GM21576 (cell line): ENCODE measurements around the gene AGAP1.

Experiments
- ATAC-seq: cut with Tn5 transposase; IDR thresholded peaks from one replicate; pipeline ENCODE4 v1.9.1; 2021; ENCODE audit warnings: mild to moderate bottlenecking, moderate library complexity; ENCODE audit not compliant: unreplicated experiment

AGAP1 gene

DNA sequence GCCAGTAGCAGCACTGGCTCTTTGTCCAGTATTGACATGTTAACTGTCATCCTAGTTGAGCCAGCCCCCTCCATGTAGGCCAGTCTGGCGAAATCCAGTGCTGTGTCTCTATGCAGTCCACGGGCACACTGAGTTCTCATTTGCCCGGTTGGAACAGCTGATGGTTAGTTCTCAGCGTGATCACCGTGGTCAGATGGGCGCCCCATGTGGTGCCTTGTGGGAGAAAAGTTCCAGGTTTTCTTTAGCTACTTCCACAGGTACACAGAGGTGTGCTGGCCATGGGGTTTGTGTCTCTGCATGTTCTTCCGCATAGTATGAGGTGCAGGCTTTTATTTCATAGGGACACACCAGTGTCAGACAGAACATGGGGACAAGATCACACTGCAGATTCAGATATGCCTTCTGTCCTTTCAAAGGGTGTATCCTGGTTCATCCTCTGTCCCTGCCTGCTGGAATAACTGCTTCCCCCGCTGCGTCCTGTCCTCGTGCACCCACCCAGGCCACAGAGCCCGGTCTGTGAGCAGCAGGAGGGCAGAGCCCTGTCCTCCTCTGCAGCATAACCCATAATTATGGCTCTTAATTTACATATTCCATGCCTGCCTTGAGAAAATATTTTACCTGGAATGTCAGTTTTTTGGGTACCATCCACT is 340.3 kb downstream of the AGAP1 start:
- ATAC-seq = no peak

DNA sequence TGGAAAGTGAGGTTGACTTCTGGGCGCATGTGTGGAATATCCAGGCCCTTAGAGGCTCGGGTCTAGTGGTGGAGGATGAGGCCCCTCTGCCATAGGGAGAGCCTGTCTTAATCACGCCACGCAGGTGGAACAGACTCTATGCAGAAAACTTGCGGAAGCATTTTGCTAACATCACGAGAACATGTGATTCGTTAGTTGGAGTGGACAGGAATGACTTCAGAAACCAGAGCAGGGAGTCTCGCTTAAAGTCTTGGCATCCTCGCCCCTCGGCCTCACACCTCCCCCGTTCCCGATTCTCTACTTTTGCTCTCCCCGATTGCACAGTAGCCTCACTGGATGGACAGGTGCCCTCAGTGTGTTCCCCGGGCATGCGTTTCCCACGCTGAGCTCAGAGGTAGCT is 340.9 kb downstream of the AGAP1 start:
- no peak for ATAC-seq

DNA sequence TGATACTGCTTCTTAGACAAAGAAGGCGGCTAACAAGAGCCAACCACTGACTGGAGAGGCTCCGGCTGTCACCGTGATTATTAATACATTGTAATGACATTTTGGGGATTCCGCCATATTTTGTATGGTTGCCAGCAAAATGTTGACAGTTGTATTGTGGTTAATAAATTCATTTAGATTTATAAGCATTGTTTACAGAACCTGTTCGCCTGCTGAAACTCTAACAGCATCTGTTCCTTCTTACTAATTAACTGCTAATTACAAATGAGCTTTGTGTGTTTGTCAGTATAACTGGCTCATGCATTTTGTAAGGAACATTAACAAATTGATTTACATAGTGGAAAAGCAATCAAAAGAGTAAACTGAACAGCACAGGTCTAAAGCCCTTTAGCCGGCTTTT is 342.0 kb downstream of the AGAP1 start:
- no peak for ATAC-seq

DNA sequence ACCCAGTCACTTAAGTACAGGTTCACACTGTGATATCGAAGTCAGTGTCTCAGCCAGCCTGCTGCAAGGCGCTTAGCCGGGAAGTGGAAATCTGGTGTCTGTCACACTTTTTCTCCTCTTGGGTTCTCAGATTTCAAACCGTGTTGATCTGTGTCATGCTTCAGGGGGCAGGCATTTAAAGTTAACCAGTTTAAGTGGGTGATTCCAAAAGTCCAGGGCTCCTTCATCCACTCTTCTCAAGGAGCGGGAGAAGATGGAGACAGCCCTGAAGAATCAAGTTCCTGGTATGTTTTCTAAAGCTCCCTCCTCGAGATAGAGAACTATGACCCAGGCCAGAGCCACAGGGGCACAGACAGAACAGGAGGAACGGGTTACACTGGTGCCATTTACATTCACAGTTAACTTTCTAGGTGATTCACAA is 342.7 kb downstream of the AGAP1 start:
- ATAC-seq = no peak

DNA sequence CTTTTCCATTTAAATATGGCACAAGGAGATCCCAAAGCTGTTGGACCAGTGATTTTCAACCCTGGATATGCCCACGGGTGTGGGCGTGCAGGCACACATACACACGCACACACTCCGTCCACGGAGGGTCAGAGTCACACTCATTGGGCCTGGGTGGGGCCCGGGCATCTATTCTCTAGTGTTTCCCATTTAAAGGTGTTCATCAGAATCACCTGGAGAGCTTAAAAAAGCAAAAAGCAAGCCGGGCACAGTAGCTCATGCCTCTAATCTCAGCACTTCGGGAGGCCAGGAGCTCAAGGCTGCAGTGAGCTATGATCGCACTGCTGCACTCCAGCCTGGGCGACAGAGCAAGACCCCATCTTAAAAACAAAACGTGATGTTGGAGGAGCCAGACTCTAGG is 345.4 kb downstream of the AGAP1 start:
- ATAC-seq = no peak

DNA sequence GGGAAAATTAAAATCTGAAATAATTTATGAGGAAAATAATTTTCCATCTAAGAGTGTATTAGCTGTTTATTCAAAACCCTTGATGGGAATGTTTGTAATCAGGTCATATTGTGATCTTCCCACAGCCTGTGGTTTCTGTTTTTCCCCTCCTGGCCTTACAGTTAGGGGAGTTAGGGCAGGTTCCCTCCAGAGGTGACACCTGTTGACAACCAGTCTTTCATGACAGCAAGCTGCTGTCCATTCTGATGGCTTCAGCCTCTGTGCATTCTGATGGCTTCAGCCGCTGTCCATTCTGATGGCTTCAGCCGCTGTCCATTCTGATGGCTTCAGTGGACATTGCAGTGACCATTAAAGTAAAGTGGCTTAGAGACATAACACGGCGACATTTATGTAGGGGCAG is 346.1 kb downstream of the AGAP1 start:
- no peak for ATAC-seq

DNA sequence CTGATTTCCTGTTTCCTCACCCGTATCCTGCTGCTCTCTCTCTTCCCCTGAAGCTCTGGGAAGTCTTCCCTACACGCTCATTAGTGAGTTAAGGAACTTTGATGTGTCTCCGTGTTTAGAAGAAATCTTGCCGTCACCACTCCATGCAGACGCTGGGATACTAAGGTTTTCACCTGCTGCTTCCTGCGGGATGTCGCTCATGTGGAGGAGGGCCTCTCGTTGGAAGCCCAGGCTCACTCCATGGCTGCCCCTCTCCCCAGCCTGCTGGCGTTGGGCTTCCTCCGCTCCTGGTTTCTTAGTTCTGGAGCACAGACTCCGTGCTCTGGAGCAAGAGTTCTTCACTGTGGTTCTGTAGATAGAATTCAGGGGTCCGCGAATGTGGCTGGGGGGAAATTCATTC is 348.0 kb downstream of the AGAP1 start:
- no peak for ATAC-seq

DNA sequence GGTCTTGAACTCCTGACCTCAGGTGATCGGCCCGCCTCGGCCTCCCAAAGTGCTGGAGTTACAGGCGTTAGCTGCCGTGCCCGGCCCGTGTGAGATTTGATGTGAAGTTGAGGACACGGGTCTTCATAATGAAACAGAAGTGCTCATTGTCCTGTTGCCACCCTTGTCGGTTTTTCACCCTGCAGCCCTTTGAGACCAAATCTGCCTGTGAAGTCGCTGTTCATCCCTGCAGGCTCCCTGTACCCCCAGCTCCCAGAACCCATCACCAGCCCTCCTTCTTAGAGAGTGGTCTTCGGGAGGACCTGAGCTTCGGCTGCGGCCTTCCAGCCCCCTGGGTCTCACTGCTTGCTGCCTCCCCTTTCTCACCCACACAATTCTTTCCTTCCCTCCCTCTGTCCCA is 349.1 kb downstream of the AGAP1 start:
- no peak for ATAC-seq

DNA sequence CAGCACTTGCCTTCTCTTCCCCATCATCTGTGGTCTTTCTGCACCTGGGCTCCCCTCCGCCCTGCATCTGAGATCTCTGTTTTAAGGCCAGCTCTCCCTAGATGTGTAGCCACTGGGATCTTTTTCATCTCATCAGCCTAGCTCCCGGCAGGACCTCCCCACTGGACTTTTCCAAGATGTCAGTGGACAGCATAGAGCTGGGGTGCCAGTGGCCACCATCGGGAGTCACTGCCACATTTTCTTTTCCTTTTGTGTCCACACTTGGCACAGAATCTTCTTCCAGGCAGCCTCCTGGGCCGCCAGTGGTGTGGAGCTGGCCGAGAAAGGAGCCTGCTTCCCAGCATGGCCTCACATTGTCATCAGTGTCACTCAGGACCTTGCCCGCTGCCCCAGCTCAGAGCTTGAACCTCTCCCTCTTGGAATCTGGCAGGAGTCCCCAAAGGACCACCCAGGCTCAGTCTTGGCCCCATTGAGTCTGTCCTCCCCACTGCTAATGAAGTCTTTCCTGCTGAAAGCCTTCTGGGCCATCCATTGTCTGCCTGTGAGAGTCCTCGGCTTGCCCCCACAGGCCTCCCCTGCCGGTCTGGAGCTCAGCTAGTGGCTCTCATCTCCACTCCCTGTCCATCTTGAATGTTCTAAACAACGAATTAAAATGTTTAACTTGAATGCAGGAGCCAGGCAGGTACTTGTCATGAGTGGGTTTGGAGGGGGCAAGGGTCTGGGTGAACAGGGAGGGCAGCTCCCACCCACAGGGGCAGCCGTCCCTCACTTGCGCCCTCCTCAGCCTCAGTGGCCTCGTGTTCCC is 349.9 kb downstream of the AGAP1 start:
- ATAC-seq = no peak

DNA sequence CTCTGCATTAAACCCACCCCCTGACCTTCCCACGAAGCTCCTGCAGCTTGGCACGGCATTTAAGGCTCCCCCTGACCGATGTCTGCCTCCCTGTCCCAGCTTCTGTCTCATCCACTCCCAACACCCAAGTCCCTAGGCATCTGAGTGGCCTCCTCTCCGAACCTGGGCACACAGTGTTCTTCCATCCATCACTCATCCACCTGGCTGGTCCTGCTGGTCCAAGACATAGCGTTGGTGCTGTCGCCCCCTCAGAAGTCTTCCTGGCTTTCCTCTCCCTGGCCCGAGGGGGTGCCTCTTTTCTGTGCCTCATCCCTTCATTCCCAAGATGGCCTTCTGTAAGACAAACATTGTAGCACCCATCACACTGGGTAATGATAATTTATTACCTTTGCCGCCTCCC is 350.7 kb downstream of the AGAP1 start:
- ATAC-seq = no peak

DNA sequence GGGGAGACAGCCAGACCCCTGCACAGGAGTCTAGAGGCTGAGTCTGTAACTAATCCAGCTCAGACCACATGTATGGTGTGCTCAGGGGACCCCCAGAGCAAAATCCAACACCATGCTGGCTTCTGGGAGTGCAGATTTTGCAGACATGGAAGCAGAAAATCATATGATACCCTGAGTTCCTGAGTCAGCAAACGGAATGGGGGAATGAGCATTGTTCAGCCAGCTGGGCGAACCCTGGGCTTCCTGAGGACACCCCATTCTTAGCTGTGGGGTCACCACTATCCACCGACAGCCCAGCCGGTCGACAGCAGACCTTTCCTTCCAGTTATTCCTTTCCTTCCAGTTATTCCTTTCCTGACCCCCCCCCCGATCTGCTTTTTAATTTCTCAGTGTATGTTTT is 351.4 kb downstream of the AGAP1 start:
- no peak for ATAC-seq

DNA sequence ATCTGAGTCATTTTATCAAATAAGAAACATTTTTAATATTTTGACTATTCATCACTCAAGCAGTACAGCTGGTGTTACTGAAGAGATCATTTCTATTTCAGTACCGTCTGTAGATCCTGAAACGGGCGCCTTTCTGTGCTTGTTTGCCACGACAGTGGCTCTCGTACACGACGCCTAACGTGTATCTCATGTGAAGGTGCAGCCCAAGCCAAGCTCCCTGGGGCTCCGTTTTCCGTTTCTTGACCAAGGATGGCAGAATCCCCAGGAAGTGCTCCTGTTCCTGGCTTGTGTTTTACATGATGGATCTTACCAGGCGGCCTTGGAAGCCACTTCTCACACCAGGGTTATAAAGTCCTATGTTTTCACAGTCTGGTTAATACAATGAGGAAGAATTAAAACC is 353.7 kb downstream of the AGAP1 start:
- ATAC-seq = no peak

DNA sequence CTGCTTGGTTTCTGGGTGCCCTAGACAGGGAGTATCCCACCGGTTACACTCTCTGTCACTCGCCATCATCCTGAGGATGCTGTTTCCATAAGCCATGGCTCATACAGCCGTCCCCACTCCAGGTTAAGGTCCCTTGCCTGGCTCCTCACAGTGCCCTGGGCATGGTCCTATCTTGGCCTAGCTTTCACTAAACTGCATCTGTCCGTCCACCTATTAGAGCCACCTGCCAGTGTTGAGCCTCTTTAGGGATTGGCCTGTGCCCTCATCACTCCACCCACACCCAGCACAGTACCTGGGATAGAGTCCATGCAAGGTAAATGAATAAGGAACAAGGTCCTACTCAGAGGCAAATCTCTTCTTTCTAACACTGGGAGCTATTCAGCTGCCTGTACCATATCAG is 354.2 kb downstream of the AGAP1 start:
- no peak for ATAC-seq

DNA sequence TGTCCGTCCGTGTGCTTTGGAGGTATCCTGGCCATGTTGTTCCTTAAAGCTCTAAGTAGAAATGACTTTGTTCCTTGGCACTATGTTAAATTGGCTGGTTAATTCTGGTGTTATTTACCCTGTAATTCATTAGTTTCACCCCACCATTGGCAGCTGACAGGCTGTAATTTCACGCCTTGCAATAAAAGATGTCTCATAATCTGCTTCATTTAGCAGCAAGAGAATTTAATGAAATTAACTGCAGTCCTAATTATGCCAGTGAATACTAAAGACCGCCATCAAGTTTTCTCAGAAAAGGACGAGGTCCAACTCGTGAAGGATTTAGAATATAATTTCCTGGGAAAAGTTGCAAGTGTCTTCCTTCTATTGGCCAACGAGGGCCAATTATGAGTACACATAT is 355.1 kb downstream of the AGAP1 start:
- ATAC-seq = no peak

DNA sequence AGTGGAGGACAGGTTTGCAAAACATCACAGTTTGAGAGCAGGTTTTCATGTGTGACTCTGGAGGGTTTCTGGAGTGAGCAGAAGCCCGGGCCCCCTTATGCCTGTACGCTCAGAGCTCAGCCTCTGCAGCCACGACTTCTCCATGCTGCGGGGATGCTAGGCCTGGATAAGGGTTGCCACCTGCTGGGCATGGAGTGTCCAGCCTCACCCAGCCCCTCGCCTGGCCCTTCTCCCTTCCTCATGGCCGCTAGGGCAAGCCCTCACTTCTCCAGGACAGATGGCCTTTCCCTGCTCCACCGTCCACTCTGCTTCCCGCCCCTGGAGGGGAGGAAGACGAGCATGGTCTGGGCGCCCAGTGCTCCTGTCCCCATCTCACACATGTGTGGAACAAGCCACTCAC is 355.6 kb downstream of the AGAP1 start:
- no peak for ATAC-seq

DNA sequence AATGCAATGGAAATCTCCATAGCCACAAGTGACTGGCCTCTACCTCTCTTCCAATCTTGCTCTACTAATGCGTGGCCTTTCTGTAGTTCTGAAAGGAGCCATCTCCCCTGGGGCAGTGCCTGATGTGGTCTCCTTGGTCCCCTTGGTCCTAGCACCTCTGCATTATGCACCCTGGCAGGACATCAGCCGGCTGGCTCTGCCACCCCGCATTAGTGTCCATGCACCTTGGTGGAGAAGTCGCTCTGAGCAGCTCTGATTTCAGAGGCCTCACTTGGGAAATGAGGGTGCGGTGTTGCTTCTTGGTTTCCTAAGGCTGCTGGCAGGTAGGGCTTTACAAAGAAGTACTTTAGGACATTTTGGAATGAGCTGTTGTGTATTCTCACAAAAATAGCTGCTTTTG is 356.4 kb downstream of the AGAP1 start:
- ATAC-seq = no peak

DNA sequence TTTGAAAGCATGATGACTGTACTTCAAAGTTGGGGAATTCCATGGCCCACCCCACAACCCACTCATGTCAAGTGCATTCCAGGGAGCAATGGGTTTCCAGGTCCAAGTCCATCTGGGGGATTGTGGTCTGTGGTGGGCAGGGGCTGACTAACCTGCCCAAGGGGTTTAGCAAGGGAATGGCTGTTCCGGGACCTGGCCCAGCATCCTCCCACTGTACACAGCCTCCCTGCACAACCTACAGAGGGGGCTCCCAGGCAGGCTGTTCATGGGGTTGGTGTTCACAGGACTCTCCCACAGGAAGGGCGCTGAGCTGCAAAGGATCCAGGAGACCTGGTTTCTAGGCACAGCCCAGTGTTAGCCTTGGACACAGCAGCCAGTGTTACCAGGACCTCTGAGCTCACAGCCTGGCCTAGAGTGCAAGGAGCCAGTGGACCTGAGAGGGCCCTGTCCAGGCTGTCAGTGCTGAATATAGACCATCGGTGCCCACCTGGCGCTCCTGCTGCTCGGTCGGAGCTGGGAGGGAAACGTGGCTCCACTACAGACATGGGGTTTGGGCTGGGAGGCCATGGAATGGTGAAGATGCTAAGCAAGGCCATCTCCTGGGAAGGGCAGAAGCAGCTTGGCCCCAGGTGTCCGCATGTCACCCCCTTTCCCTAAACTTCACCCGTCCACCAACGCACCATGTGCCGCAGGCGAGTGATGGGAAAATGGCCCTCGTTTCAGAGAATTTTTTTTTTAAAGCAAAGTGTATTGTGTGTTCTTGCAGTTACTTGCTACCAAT is 357.1 kb downstream of the AGAP1 start:
- ATAC-seq = no peak

DNA sequence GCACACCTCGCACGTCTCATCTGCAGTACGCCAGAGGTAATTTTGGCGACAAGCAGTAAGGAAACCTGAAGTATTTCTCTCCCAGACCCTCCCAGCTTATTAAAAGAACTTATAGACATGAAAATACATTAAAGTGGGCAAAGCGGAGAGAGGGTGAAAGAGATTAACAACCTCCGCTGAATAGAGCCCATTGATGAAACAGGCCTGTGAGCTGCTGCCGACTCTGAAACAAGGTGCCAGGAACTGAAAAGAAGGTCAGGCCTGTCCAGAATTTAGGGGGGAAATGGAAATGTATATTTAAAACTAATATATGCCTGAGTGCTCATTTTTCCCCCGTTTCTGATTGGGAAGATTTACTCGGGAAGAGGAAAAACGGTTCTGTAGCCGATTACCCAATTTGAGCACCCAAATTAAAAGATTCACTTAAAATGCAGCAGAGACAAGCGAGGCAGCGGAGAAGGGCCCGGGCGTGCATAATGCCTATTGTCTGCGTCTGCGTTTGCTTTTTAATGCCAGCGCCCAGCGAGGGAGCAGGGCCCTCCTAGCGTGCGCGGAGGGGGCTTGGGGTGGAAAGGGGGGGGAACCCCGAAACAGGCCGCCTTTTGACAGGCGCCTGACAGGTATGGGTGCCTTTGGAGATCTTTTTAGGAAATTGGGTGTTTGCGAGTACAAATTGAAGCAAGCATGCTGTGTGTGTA is 358.1 kb downstream of the AGAP1 start:
- ATAC-seq = no peak

DNA sequence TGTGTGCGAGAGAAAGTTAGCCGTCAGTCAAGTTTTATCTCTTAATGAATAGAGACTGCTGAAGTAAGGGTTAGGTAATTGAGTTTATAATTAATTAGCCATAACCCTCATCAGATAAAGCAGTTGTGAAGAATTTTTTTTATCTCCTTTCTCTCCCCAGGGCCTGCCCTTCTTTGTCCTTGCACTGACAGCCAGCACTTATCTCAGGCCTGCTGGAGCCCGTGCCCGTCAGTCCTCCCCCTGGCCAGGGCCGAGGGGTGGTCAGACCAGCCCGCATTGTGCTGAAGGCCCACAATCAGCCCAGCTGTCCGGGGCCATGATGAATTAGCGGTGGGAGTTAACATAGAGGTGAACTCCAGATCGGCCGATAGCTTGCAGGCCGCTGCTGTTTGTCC is 358.7 kb downstream of the AGAP1 start:
- ATAC-seq = no peak

DNA sequence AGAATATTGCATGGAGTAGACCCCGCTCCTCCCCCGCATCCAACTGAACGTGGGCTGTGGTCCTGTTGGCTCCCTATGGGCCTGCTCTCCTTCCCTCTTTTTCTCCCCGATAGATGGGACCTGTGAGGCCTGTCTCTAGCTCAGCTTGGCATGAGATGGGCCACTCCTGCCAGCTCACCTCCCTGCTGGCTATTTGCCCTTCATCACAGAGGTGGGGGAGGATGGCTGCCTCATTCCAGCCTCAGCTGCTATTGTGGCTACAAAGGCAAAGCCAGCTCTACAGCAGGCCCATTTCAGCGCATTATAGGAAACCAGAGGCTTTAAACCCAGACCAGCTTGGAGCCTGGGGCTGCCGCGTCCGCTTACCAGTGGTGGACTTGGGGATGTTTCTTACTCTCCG is 360.4 kb downstream of the AGAP1 start:
- no peak for ATAC-seq

DNA sequence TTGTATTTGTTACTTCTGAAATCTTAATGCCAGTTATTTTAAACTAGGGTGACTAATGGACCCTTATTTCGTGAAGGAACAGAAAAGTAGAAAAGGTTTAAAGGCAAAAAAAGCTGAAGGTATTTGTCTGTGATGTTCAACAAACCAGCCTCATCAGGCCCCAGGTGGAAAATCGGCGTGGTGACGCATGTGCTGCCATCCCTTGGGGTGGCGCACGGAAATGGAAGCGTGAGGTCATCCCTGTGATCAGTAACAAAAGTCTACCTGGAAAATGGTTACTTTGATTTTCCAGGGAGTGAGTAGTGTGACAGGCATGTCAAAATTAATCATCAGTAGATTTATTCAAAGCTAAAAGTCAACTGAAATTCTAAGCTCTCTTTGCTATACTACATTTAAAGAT is 361.2 kb downstream of the AGAP1 start:
- no peak for ATAC-seq
